GM12872 (cell line): ENCODE measurements around the gene SEC11A.

Experiments used
- CTCF ChIP-seq: IDR thresholded peaks from 3 replicates; pipeline ENCODE4 v1.5.1; 2011; ENCODE audit warnings: low read depth, mild to moderate bottlenecking, low read length, moderate library complexity; ENCODE audit not compliant: insufficient read depth

Gene SEC11A

GRCh38 chr15:84759018-84759417 is 43.1 kb upstream of the SEC11A start:
- TF ChIP-seq CTCF: no peak

- no peak for TF ChIP-seq CTCF
Measured at GRCh38 chr15:84755736-84756527, 40.0 kb upstream of the SEC11A start.

- TF ChIP-seq CTCF: no peak
Measured at GRCh38 chr15:84752700-84753099, 36.8 kb upstream of the SEC11A start.

GRCh38 chr15:84752195-84752594 is 36.3 kb upstream of the SEC11A start:
- TF ChIP-seq CTCF: no peak

GRCh38 chr15:84750583-84751092 is 34.7 kb upstream of the SEC11A start:
- TF ChIP-seq CTCF: no peak

- peak; percentile 22; the same call in 1 of the 3 replicates for TF ChIP-seq CTCF
Measured at GRCh38 chr15:84749111-84749991, 33.4 kb upstream of the SEC11A start.
